PC-3 (cell line): ENCODE data around the gene PLK5. TPM values are rescaled to one million over a fixed set of nuclear protein-coding genes. Genes with fewer than 3 reads are reported as not detected.

Experiments
- ATAC-seq: fragments of 200-7000 bp; cut with Tn5 transposase; 2 replicates; pipeline ENCODE4 v1.9.1; 2020; ENCODE audit warnings: mild to moderate bottlenecking, moderate library complexity
- BruUV-seq: library from RNA; stranded (reverse); fragments of 400-500 nt; replicated peaks from 2 replicates; lab custom pipeline; 2021; lab: Mats Ljungman, UMichigan
- CTCF ChIA-PET: fragments of 300-600 bp; sonication (Branson Sonifier 250); formaldehyde crosslinking; loops from one replicate; lab custom pipeline; 2022; ENCODE audit warnings: antibody characterized with exemption; lab: Charles Lee
- POLR2A ChIA-PET: fragments of 300-600 bp; sonication (Branson Sonifier 250); formaldehyde crosslinking; loops from one replicate; lab custom pipeline; 2022; ENCODE audit warnings: antibody characterized with exemption; ENCODE audit not compliant: unreplicated experiment; lab: Charles Lee
- DNase-seq: peaks from one replicate; pipeline ENCODE4 v3.0.0-alpha.2; 2015
- H2AFZ ChIP-seq: fragments of 300-600 bp; sonication (generic); 2 replicates; pipeline ENCODE4 v1.6.0; 2016; ENCODE audit warnings: antibody characterized with exemption, low read length
- H3F3A ChIP-seq: fragments of 300-600 bp; sonication (generic); one replicate; pipeline ENCODE4 v1.6.0; 2017; ENCODE audit warnings: antibody characterized with exemption, low read length, control low read depth, mild to moderate bottlenecking; ENCODE audit not compliant: unreplicated experiment
- H3K27ac ChIP-seq: fragments of 300-600 bp; sonication (generic); 2 replicates; pipeline ENCODE4 v1.5.1; 2016; ENCODE audit warnings: mild to moderate bottlenecking, low read length
- H3K27me3 ChIP-seq: fragments of 300-600 bp; sonication (generic); 2 replicates; pipeline ENCODE4 v1.6.1; 2016; ENCODE audit warnings: low read length, mixed read lengths
- H3K36me3 ChIP-seq: fragments of 300-600 bp; sonication (generic); 2 replicates; pipeline ENCODE4 v1.6.1; 2016; ENCODE audit warnings: low read depth, mixed run types, low read length, mixed read lengths
- H3K4me1 ChIP-seq: fragments of 300-600 bp; sonication (generic); 2 replicates; pipeline ENCODE4 v1.5.1; 2016; ENCODE audit warnings: low read length; ENCODE audit not compliant: insufficient read depth
- H3K4me2 ChIP-seq: fragments of 300-600 bp; sonication (generic); 2 replicates; pipeline ENCODE4 v1.6.0; 2016; ENCODE audit warnings: low read length
- H3K4me3 ChIP-seq: fragments of 300-600 bp; sonication (generic); 2 replicates; pipeline ENCODE4 v1.5.1; 2016; ENCODE audit warnings: mild to moderate bottlenecking, low read length, mixed read lengths
- H3K79me2 ChIP-seq: fragments of 300-600 bp; sonication (generic); 2 replicates; pipeline ENCODE4 v1.6.1; 2017; ENCODE audit warnings: low read length, mixed read lengths
- H3K9ac ChIP-seq: fragments of 300-600 bp; sonication (generic); 2 replicates; pipeline ENCODE4 v1.6.0; 2016; ENCODE audit warnings: mild to moderate bottlenecking, low read length
- H3K9me2 ChIP-seq: fragments of 300-600 bp; sonication (generic); replicated peaks from 2 replicates; pipeline ENCODE4 v1.6.1; 2016; ENCODE audit warnings: mixed run types, low read length, mixed read lengths
- H3K9me3 ChIP-seq: fragments of 300-600 bp; sonication (generic); 2 replicates; pipeline ENCODE4 v1.6.1; 2016; ENCODE audit warnings: low read length, mixed read lengths
- H4K20me1 ChIP-seq: fragments of 300-600 bp; sonication (generic); 2 replicates; pipeline ENCODE4 v1.6.1; 2016; ENCODE audit warnings: low read length, mixed read lengths
- EZH2 ChIP-seq: fragments of 300-600 bp; sonication (generic); IDR thresholded peaks from one replicate; pipeline ENCODE4 v1.6.1; 2017; ENCODE audit warnings: antibody characterized with exemption, mild to moderate bottlenecking, low read length; ENCODE audit not compliant: unreplicated experiment
- EZH2phosphoT487 ChIP-seq: fragments of 300-600 bp; sonication (generic); IDR thresholded peaks from 2 replicates; pipeline ENCODE4 v1.6.1; 2018; ENCODE audit warnings: mild to moderate bottlenecking, antibody characterized with exemption, low read length, borderline replicate concordance
- intact Hi-C: fragments of 100-400 bp; cut with micrococcal nuclease; formaldehyde crosslinking; loops from 2 replicates; pipeline ENCODE4 v1.9.0; 2023
- total RNA-seq: library from RNA; depleted of rRNA; stranded (reverse); fragments of >200 nt; gene quantifications from 2 replicates; pipeline ENCODE4 v1.2.3, GENCODE V29; 2014
- TF ChIP-seq, protein P1 (sequence below): fragments of 300-600 bp; sonication (generic); conservative IDR thresholded peaks from 2 replicates; pipeline ENCODE4 v1.5.1; 2017; ENCODE audit warnings: antibody characterized with exemption, low read depth, mild to moderate bottlenecking, low read length

PLK5 gene
- total RNA-seq, 1 experiment from 2014 or later = not detected

DNA sequence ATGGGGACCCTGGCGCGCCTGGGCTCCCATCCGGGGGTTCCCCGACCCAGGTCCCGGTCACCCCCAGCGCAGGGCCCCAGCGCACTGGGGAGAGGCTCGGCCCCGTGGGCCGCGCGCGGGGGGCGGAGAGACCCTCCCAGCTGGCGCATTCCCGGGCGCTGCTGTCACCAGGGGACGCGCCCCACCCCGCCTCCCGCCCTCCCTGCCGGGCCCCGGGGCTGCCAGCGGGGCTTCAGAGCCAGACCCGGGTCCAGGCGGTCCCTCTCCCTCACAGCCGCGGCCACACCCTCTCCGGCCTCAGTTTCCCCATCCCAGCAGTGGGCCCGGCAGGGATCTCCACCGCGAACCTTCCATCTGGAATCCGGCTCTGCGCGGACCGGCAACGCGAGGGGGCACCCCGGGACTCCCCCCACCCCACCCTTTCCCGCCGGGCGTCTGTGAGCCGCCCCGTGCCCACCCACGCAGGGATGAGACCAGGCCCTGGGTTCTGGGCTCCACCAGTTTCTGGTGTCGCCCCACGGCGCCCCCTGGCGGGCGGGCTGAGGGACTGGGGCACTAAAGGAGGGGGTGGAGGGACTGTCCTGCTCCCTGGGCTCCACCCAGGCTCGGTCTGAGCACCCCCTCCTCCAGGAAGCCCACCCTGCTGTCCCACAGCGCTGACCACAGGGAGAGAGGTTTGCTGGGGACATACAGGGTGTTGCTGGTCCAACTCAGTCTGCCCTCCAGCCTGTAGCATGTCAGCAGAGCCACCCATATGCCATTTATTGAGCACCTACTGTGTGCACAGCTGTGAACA, 10.2 kb upstream of the PLK5 start:
- H3K9me2 ChIP-seq = no peaks in the 10 kb centered on the region
- no peaks in the 10 kb centered on the region for H3K9me3 ChIP-seq
- 0 out of 2 replicates have a peak, but pooled peaks cover 3% of the 10 kb centered on the region for H3K4me1 ChIP-seq
- no peak for TF ChIP-seq EZH2phosphoT487
- TF ChIP-seq EZH2 = no peak
- TF ChIP-seq, protein P1, sequence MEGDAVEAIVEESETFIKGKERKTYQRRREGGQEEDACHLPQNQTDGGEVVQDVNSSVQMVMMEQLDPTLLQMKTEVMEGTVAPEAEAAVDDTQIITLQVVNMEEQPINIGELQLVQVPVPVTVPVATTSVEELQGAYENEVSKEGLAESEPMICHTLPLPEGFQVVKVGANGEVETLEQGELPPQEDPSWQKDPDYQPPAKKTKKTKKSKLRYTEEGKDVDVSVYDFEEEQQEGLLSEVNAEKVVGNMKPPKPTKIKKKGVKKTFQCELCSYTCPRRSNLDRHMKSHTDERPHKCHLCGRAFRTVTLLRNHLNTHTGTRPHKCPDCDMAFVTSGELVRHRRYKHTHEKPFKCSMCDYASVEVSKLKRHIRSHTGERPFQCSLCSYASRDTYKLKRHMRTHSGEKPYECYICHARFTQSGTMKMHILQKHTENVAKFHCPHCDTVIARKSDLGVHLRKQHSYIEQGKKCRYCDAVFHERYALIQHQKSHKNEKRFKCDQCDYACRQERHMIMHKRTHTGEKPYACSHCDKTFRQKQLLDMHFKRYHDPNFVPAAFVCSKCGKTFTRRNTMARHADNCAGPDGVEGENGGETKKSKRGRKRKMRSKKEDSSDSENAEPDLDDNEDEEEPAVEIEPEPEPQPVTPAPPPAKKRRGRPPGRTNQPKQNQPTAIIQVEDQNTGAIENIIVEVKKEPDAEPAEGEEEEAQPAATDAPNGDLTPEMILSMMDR = peak; percentile 76
- no peak overlapping the region for H3K27ac ChIP-seq
- no peaks in the 10 kb centered on the region for H4K20me1 ChIP-seq
- no peaks in the 10 kb centered on the region for H3F3A ChIP-seq
- BruUV-seq = no TSS peak
- H3K79me2 ChIP-seq = peaks cover 3% of the 10 kb centered on the region; the same call in 1 of the 2 replicates
- H3K36me3 ChIP-seq = no peaks in the 10 kb centered on the region
- H3K4me3 ChIP-seq = peak overlapping the region; percentile 70
- peak overlapping the region; percentile 30; the same call in 1 of the 2 replicates for H2AFZ ChIP-seq
- intact Hi-C loops = no loop called here
- peak; percentile 62 for DNase-seq
- CTCF ChIA-PET = interaction anchor here (0.6 kb wide), 1 partner anchor 432 kb away, joined by 3 read pairs; no protein-coding TSS in a partner anchor
- H3K27me3 ChIP-seq = no peaks in the 10 kb centered on the region
- peak overlapping the region; percentile 80 for H3K4me2 ChIP-seq
- peak; percentile 68 for ATAC-seq
- POLR2A ChIA-PET = no interaction called here
- H3K9ac ChIP-seq = peak overlapping the region; percentile 10; the same call in 1 of the 2 replicates

DNA sequence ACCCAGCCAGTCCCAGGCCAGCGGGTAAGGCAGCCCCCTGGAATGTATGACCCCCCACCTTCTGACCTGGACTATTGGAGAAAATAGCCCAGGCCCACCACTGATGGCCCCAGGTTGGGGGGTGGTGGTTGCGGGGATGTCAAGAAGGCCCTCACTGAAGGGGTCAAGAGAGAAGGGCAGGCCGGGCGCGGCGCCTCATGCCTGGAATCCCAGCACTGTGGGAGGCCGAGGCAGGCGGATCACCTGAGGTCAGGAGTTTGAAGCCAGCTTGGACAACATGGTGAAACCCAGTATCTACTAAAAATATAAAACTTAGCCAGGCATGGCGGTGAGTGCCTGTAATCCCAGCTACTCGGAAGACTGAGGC, 9.6 kb upstream of the PLK5 start:
- Histone ChIP-seq H2AFZ (no peak overlapping the region), H3K4me3 (no peak overlapping the region), H4K20me1 (no peaks in the 10 kb centered on the region), H3K36me3 (no peaks in the 10 kb centered on the region), H3K9me3 (no peaks in the 10 kb centered on the region), H3K27me3 (no peaks in the 10 kb centered on the region), H3K27ac (no peak overlapping the region), H3K4me1 (0 out of 2 replicates have a peak, but pooled peaks cover 3% of the 10 kb centered on the region), H3K79me2 (peaks cover 3% of the 10 kb centered on the region; the same call in 1 of the 2 replicates), H3F3A (no peaks in the 10 kb centered on the region), H3K9ac (no peak overlapping the region), H3K9me2 (no peaks in the 10 kb centered on the region), H3K4me2 (no peak overlapping the region)
- DNase-seq = no peak
- POLR2A ChIA-PET = no interaction called here
- CTCF ChIA-PET = no interaction called here
- intact Hi-C loops = no loop called here
- TF ChIP-seq, protein P1 = no peak
- TF ChIP-seq EZH2phosphoT487 = no peak
- no peak for TF ChIP-seq EZH2
- ATAC-seq = no peak
- no TSS peak for BruUV-seq
